ENCODE data around the gene ZSCAN23. TPM values are rescaled to one million over a fixed set of nuclear protein-coding genes. Genes with fewer than 3 reads are reported as not detected.
A peak's percentile ranks its signal among the peaks of the same experiment; 100 is the strongest.
"Not testable (repeated sequence)": the region's sequence is repeated elsewhere in the genome, so short reads cannot be mapped to it uniquely, and the experiment has no call there.

Gene ZSCAN23
- 1.3 TPM for total RNA-seq
- long read RNA-seq, partial matches to known transcripts: 0 of 1 reads
- long read RNA-seq, other reads (novel, unspliced or antisense): 1 of 1 reads

DNA sequence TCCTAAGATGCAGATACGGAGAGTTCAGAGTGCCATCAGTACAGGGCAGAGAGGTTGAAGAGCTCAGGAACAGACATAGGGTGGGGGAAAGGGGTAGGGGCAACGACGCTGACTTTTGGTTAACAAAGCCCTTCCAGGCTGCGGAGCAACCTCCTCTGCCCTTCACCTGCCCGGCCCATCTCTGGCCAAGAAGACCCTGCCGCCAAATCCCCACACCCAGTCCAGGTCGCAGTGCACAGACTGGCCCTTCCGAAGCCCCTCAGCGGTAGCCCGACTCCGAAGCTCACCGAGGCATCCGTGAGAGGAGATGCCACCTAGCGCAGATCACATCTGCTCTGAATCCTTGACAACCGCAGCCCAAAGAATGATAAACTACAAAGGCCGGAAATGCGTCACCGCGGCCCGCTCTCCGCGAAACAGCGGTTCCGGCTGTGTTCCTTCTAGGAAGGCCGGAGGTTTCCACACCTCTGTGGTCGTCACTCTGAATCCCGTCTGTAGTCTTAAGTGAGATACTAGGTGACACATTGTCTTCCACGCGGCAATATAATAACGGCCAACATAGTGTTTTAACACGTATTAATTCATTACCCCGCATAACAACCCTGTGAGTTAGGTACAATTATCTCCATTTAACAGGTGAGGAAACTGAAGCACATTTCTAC lies at the start of gene ZSCAN23:
Gene ZSCAN23, minus strand, starts transcription at position 380 of the 662 bp plus-strand sequence. CDS start 7,225 bp downstream, outside the sequence.
- ATAC-seq (peak; percentile 94), DNase-seq (ENCODE audit: missing footprints) (peak; percentile 79)
- intact Hi-C loops (cut with DNase I): no loop called here

DNA sequence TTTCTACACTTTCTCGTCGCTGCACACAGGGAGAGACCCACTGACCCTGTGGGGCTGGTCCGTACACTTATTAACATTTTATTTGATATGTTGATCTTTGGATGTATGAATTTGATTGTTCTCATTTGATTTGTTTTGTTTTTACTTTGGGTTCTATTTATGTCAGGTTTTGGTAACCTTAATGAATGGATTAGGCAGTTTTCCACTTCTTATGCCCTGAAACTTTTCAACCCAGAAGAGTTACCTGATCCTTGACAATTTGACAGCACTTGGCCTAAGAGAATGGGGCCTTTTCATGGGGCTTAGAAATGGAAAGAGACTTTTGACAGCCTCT lies 48.7 kb upstream of the ZSCAN23 start:
- ATAC-seq (no peak), DNase-seq (ENCODE audit: missing footprints) (no peak)
- intact Hi-C loops (cut with DNase I): no loop called here

DNA sequence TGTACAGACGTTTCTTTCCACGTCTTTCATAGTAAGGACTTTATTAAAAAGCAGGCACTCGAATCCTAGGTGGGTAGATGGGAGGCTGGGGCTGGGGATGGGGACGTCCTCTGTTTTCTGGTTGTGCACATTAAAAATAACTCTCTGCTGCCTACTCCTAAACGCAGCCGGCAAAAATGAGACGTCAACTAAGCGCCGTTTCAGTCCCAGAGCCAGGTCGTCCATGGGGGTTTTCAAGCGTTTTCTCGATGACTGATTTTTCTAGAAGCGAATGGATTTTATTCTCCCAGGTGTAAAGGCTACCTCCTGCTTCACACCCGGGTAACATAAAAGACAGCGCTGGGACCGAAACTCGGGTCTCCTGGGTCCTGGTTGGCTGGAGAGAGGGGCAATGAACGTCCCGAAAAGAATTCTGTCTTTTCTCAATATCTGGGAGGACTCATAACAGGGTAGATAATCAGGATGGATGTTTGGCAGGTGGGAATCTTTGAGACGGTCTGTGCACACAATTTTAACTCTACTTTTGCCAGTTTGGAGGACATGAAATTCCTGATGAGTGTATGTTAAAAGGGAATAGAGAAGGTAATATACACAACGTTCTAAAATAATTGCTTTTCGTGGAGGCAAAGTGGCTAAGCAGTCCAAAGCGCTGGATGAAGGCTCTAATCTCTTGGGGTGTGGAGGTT lies 47.1 kb upstream of the ZSCAN23 start:
- intact Hi-C loops (cut with DNase I): no loop called here
- DNase-seq (ENCODE audit: missing footprints): no peak
- peak; percentile 31 for ATAC-seq

DNA sequence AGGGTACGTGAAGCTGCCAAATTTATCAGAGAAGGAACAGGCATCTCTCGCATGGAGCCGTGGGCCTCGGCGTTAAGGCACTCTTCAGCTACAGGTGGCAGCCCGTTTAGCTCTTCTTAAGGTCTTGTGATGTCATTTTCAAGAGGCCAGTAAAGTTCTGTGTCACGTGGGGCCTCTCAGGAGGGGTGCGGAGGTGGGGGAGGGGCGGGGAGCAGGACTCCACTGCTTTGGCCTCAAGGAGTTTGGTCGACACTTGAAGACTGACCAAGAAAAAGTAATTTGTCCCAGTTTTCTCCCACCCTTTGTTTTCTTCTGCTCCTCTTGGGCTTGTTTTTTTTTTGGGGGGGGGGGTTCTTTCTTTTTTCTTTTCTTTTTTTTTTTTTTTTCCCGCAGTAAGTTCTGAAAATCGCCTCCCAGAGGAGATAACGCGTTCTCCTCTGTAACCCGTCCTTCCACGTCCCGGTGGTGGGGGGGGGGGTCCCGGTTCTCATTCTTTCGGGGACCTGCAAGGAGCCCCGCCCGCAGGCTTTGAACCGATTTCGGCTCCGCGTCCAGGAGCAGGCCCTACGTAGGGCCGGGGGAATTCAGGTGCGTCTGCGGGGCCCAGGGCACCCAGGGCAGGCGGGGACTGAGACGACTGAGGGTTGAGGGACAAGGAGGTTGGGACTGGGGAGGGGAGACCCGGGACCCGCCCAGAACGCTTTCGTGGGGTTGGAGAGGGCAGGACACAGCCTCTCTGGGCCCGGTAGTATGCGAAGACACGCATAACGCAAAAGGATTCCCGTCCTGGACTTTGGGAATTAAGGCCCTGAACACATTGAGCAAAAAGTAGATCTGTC lies 46.3 kb upstream of the ZSCAN23 start:
- intact Hi-C loops (cut with DNase I): no loop called here
- ATAC-seq (peak; percentile 39), DNase-seq (ENCODE audit: missing footprints) (no peak)

DNA sequence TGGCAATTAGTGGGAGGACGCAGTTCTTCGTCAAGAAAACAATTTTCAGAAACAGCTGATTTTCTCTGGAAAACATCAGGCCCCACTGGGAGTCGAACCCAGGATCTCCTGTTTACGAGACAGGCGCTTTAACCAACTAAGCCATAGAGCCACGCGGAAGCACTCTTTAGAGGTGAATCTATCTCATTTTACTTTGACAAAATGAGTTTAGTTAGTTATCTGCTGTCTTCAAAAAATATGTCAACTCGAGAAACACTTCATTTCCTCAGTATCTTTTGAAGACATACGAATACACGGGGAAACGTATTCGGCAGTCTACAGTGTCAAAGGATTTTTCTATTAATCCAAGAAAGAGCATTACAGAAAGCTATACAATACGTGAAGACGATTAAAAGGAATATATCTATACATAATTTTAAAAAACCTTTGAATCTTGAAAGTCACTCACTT lies 45.6 kb upstream of the ZSCAN23 start:
- intact Hi-C loops (cut with DNase I): no loop called here
- DNase-seq (ENCODE audit: missing footprints) (no peak), ATAC-seq (no peak)

DNA sequence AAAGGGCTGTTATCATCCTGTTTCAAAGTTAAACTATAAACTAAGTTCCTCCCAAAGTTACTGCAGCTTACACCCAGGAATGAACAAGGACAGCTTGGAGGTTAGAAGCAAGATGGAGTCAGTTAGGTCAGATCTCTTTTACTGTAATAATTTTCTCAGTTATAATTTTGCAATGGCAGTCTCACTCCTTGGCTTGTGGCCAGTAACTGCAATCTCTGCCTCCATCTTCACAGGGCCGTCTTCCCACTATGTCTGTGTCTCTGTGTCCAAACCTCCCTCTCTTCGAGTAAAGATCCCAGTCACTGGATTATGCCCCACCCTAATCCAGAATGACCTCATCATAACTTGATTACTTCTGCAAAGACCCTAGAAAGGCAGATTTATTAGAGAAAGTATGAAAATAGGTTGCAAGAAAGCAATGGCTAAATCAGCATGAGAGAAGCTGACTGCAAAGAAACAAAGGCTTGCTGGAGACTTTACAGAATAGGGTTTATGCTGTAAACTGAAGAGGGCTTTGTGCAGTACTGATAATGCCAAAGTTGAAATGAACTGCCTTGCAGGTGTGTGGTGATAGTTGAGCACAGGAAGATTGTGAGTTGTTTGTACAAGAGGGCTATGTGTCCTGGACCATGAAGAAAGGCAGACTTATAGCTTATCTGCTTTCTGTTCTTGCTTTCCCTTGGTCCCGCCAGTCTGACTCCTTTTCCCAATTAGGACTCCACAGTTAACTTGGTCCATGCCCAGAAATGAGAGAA lies 43.9 kb upstream of the ZSCAN23 start:
- ATAC-seq: no peak
- no peak for DNase-seq (ENCODE audit: missing footprints)
- intact Hi-C loops (cut with DNase I): no loop called here

GRCh38 chr6:28486533-28486932 lies 43.2 kb upstream of the ZSCAN23 start:
- ATAC-seq: no peak
- intact Hi-C loops (cut with DNase I): no loop called here

GRCh38 chr6:28485482-28485881 lies 42.2 kb upstream of the ZSCAN23 start:
- DNase-seq (ENCODE audit: missing footprints) (no peak), ATAC-seq (no peak)
- intact Hi-C loops (cut with DNase I): no loop called here

More at GRCh38 chr6:28486533-28486932, 43.2 kb upstream of the ZSCAN23 start:
- DNase-seq (ENCODE audit: missing footprints): no peak

- ATAC-seq (no peak), DNase-seq (ENCODE audit: missing footprints) (no peak)
- intact Hi-C loops (cut with DNase I): no loop called here
Measured at GRCh38 chr6:28480253-28480932, 37.1 kb upstream of the ZSCAN23 start.

GRCh38 chr6:28478518-28478917 lies 35.2 kb upstream of the ZSCAN23 start:
- ATAC-seq: no peak
- intact Hi-C loops (cut with DNase I): no loop called here

DNA sequence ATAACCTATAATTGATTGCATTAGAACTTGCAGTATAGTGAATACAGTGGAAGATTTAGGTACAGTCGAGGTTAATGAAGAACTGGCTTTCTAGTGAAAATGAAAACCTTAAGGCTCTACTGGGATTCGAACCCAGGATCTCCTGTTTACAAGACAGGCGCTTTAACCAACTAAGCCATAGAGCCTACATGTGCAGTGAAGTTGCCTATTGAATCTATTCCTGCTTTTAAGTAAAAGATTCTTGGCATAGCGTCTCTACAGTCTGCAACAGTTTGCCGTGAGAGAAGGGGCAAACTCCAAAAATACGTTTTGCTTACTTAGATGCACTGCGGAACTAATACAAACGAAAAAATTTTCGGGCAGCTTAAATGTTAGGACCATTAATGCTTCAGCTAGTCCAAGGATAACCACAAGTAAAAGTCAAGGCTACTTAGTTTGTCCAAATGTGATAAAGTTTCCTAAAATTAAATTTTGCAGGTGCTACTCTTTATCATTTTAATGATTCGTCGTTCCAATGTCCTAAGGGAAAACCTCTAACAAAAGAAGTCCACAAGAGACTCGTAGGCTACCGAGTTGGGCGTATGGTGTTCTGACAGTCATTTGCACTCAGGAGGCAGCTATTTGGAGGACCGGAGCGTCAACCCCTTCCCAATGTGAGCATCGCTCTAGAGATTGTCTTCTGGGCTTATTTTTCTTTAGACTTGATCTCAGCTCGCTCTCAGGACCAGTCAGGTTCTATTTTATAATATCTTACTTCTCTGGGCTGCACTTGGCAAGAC lies 31.3 kb upstream of the ZSCAN23 start:
- no peak for DNase-seq (ENCODE audit: missing footprints)
- ATAC-seq: no peak
- intact Hi-C loops (cut with DNase I): no loop called here

More at GRCh38 chr6:28478518-28478917, 35.2 kb upstream of the ZSCAN23 start:
- no peak for DNase-seq (ENCODE audit: missing footprints)

DNA sequence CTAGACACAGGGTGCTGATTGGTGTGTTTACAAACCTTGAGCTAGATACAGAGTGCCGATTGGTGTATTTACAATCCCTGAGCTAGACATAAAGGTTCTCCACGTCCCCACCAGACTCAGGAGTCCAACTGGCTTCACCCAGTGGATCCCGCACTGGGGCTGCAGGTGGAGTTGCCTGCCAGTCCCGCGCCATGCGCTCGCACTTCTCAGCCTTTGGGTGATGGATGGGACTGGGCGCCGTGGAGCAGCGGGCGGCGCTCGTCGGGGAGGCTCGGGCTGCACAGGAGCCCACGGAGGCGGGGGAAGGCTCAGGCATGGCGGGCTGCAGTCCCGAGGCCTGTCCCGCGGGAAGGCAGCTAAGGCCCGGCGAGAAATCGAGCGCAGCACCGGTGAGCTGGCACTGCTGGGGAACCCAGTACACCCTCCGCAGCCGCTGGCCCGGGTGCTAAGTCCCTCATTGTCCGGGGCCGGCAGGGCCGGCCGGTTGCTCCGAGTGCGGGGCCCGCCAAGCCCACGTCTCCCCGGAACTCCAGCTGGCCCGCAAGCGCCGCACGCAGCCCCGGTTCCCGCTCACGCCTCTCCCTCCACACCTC lies 26.0 kb upstream of the ZSCAN23 start:
- DNase-seq (ENCODE audit: missing footprints); ATAC-seq; intact Hi-C loops (cut with DNase I): not testable (repeated sequence)

DNA sequence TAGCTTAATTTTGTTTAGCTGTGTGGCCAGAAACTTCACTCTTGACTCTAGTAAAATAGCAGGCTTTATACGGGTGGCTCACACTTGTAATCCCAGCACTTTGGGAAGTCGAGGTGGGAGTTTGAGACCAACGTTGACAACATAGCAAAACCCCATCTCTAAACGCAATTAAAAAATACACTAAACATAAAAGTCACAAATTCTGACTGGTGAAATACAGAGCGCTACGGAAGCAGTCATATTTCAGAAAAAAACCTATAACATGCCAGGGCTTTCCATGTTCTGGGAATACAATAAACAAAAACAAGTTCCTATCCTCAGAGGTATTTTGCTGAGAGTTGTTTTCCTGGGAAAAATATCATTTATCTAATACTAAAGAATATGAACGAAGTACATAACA lies 24.8 kb upstream of the ZSCAN23 start:
- no peak for ATAC-seq
- intact Hi-C loops (cut with DNase I): no loop called here

DNA sequence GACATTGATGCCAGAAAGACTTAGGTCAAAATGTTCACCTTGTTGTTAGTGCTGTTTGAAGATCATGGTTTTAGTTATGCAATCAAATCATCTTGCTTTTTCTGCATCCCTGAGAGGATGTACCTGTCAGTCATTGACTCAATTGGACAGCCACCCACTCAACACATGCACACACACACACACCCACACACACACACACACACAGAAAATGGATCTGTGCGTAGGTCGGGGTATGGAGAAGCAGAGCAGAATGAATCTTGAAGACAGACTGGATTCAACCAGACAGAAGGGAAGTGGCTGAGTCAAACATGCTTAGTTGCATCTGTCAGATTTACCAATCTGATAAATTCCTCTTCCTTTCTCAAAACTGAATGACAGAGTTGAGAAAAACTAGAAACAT lies 19.1 kb upstream of the ZSCAN23 start:
- no peak for ATAC-seq
- intact Hi-C loops (cut with DNase I): no loop called here
- no peak for DNase-seq (ENCODE audit: missing footprints)

More for the DNA sequence above, 24.8 kb upstream of the ZSCAN23 start:
- no peak for DNase-seq (ENCODE audit: missing footprints)

GRCh38 chr6:28458568-28458967 lies 15.3 kb upstream of the ZSCAN23 start:
- intact Hi-C loops (cut with DNase I): no loop called here
- no peak for ATAC-seq
- DNase-seq (ENCODE audit: missing footprints): no peak

- no peak for ATAC-seq
- DNase-seq (ENCODE audit: missing footprints): no peak
- intact Hi-C loops (cut with DNase I): no loop called here
Measured at GRCh38 chr6:28449056-28449455, 5.8 kb upstream of the ZSCAN23 start.

- intact Hi-C loops (cut with DNase I); ATAC-seq; DNase-seq (ENCODE audit: missing footprints): not testable (repeated sequence)
Measured at GRCh38 chr6:28447512-28447906, 4.2 kb upstream of the ZSCAN23 start.

Measured in Right ventricle myocardium inferior (tissue), 1 donor.